OCI-LY7 (cell line): ENCODE results near the gene CR1L. TPM values are rescaled to one million over a fixed set of nuclear protein-coding genes. Genes with fewer than 3 reads are reported as not detected.

Experiments used
- BruUV-seq: library from RNA; stranded (reverse); fragments of 400-500 nt; replicated peaks from 2 replicates; lab custom pipeline; 2021; lab: Mats Ljungman, UMichigan
- CTCF ChIA-PET: fragments of 300-600 bp; sonication (Branson Sonifier 250); formaldehyde crosslinking; loops from one replicate; lab custom pipeline; 2022; ENCODE audit warnings: antibody characterized with exemption; ENCODE audit not compliant: unreplicated experiment; lab: Charles Lee
- POLR2A ChIA-PET: fragments of 300-600 bp; sonication (Branson Sonifier 250); formaldehyde crosslinking; loops from one replicate; lab custom pipeline; 2022; ENCODE audit warnings: antibody characterized with exemption; lab: Charles Lee
- DNase-seq: peaks from one replicate; pipeline ENCODE4 v3.0.0-alpha.2; 2015; ENCODE audit warnings: low spot score
- H2AFZ ChIP-seq: fragments of 200-600 bp; sonication (generic), shearing (Covaris generic); 2 replicates; pipeline ENCODE4 v1.6.1; 2014; ENCODE audit warnings: mild to moderate bottlenecking, antibody characterized with exemption, low read length, moderate library complexity
- H3K27ac ChIP-seq: fragments of 200-600 bp; sonication (generic); 2 replicates; pipeline ENCODE4 v1.5.1; 2014; ENCODE audit warnings: mixed run types, low read depth, mild to moderate bottlenecking, moderate library complexity, low read length, inconsistent platforms; ENCODE audit not compliant: poor library complexity, severe bottlenecking
- H3K36me3 ChIP-seq: fragments of 200-600 bp; sonication (generic); 2 replicates; pipeline ENCODE4 v1.6.1; 2014; ENCODE audit warnings: mild to moderate bottlenecking, antibody characterized with exemption, low read length, moderate library complexity, mixed read lengths; ENCODE audit not compliant: insufficient read depth
- H3K4me1 ChIP-seq: fragments of 200-600 bp; sonication (generic); 2 replicates; pipeline ENCODE4 v1.5.1; 2014; ENCODE audit warnings: mild to moderate bottlenecking, low read length; ENCODE audit not compliant: insufficient read depth, poor library complexity, severe bottlenecking
- H3K4me2 ChIP-seq: fragments of 200-600 bp; sonication (generic); 2 replicates; pipeline ENCODE4 v1.6.1; 2014; ENCODE audit warnings: mild to moderate bottlenecking, low read length
- H3K4me3 ChIP-seq: fragments of 200-600 bp; sonication (generic); 2 replicates; pipeline ENCODE4 v1.5.1; 2014; ENCODE audit warnings: mild to moderate bottlenecking, low read depth, low read length; ENCODE audit not compliant: poor library complexity, severe bottlenecking
- H3K79me2 ChIP-seq: fragments of 200-600 bp; sonication (generic); 2 replicates; pipeline ENCODE4 v1.6.1; 2016; ENCODE audit warnings: low read depth, mild to moderate bottlenecking, low read length, moderate library complexity, mixed read lengths; ENCODE audit not compliant: insufficient read depth
- H3K9me2 ChIP-seq: fragments of 200-600 bp; sonication (generic); 2 replicates; pipeline ENCODE4 v1.6.1; 2016; ENCODE audit warnings: mild to moderate bottlenecking, low read length, mixed read lengths; ENCODE audit not compliant: insufficient read depth
- H3K9me3 ChIP-seq: fragments of 200-600 bp; sonication (generic); 2 replicates; pipeline ENCODE4 v1.6.1; 2014; ENCODE audit warnings: mild to moderate bottlenecking, mixed run types, low read length, mixed read lengths
- H4K20me1 ChIP-seq: fragments of 200-600 bp; sonication (generic); 2 replicates; pipeline ENCODE4 v1.6.1; 2014; ENCODE audit warnings: mild to moderate bottlenecking, antibody characterized with exemption, low read length, moderate library complexity, mixed read lengths; ENCODE audit not compliant: insufficient read depth
- CTCF ChIP-seq: fragments of 200-600 bp; sonication (generic); conservative IDR thresholded peaks from 2 replicates; pipeline ENCODE4 v1.5.1; 2014; ENCODE audit warnings: mild to moderate bottlenecking, antibody characterized with exemption, low read length, moderate library complexity, mixed read lengths
- EZH2phosphoT487 ChIP-seq: fragments of 200-600 bp; sonication (generic); IDR thresholded peaks from 2 replicates; pipeline ENCODE4 v1.6.1; 2018; ENCODE audit warnings: low read depth, borderline replicate concordance, mild to moderate bottlenecking, mixed run types, antibody characterized with exemption, low read length, moderate library complexity, mixed read lengths
- intact Hi-C: fragments of 100-400 bp; cut with micrococcal nuclease; formaldehyde crosslinking; loops from one replicate; pipeline ENCODE4 v1.10.0; 2022; ENCODE audit not compliant: unreplicated experiment
- total RNA-seq, 2 experiments: library from RNA; depleted of rRNA in 1 of 2; stranded (reverse); fragments of >200 nt in 1 of 2; shearing (Covaris generic) in 1 of 2; gene quantifications; 2 replicates each; pipeline ENCODE4 v1.2.3, GENCODE V29; 2014 to 2022

Gene CR1L
- total RNA-seq, 2 experiments from 2014 or later = not detected

DNA sequence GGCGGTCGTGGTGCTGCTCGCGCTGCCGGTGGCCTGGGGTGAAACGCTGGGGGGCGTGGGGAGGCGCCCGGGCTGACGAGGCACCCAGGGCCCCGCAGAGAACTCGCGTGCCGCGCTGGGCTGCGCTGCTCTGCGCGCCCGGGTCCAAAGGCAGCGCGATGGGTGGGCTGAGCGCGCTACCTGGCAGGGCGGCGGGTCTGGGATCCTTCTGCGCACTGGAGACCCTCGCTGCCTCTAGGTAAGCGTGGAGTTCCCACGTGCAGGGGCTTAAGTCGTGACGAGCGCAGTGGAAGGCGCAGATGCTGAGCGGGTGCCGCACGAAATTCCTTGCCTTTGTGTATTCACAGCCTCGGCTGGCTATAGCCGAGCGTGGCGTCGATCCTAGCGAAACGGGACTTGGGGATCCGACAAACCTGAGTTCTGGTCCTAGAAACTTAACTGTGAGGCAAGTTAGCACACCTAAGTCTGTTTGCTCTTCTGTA is 24.6 kb downstream of the CR1L start:
- H3K9me2 ChIP-seq = no peaks in the 10 kb centered on the region
- no peak for TF ChIP-seq EZH2phosphoT487
- TF ChIP-seq CTCF = no peak
- no peaks in the 10 kb centered on the region for H4K20me1 ChIP-seq
- intact Hi-C loops = no loop called here
- H3K79me2 ChIP-seq = no peaks in the 10 kb centered on the region
- no peaks in the 10 kb centered on the region for H3K36me3 ChIP-seq
- H3K4me3 ChIP-seq = no peak overlapping the region
- no peak overlapping the region for H3K4me2 ChIP-seq
- H3K4me1 ChIP-seq = peaks cover 12% of the 10 kb centered on the region
- H2AFZ ChIP-seq = no peak overlapping the region
- ChIA-PET CTCF (no interaction called here), POLR2A (no interaction called here)
- H3K9me3 ChIP-seq = no peaks in the 10 kb centered on the region
- no peak overlapping the region for H3K27ac ChIP-seq
- no peak for DNase-seq
- no TSS peak for BruUV-seq

- no peak overlapping the region for H3K27ac ChIP-seq
- BruUV-seq = no TSS peak
- H2AFZ ChIP-seq = no peak overlapping the region
- H4K20me1 ChIP-seq = no peaks in the 10 kb centered on the region
- intact Hi-C loops = no loop called here
- no peak overlapping the region for H3K4me3 ChIP-seq
- H3K9me2 ChIP-seq = no peaks in the 10 kb centered on the region
- DNase-seq = peak; percentile 2
- H3K4me1 ChIP-seq = peaks cover 12% of the 10 kb centered on the region
- TF ChIP-seq CTCF (no peak), EZH2phosphoT487 (no peak)
- POLR2A ChIA-PET = no interaction called here
- CTCF ChIA-PET = no interaction called here
- H3K9me3 ChIP-seq = no peaks in the 10 kb centered on the region
- no peaks in the 10 kb centered on the region for H3K36me3 ChIP-seq
- no peaks in the 10 kb centered on the region for H3K79me2 ChIP-seq
- H3K4me2 ChIP-seq = no peak overlapping the region
These were observed 25.3 kb downstream of the CR1L start for GRCh38 chr1:207670192-207670591.

DNA sequence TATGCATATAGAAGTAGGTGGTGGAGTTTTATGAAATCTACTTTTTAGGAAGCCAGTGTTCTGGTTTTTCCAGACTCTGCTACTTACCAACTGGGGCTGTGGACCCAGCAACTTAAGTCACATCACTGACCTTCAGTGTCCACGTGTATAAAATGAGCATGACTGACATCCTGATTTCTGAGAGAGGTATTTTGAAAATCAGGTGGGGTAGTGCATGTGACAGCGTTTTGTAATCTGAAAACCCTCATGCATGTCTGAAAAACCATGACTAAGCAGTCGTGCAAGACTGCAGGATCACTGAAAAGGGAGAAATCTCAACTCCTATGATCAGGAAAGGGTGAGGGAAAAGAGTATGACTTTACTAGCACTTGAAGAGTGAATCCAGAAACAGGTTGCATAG is 26.1 kb downstream of the CR1L start:
- POLR2A ChIA-PET = no interaction called here
- H3K4me3 ChIP-seq = no peak overlapping the region

More for the DNA sequence above, 26.1 kb downstream of the CR1L start:
- BruUV-seq = no TSS peak
- Histone ChIP-seq H3K27ac (no peak overlapping the region), H3K4me2 (no peak overlapping the region), H3K36me3 (no peaks in the 10 kb centered on the region), H3K4me1 (peaks cover 12% of the 10 kb centered on the region), H2AFZ (no peak overlapping the region), H4K20me1 (no peaks in the 10 kb centered on the region), H3K9me3 (no peaks in the 10 kb centered on the region), H3K9me2 (no peaks in the 10 kb centered on the region), H3K79me2 (no peaks in the 10 kb centered on the region)
- CTCF ChIA-PET = no interaction called here
- intact Hi-C loops = no loop called here
- TF ChIP-seq EZH2phosphoT487 = no peak
- TF ChIP-seq CTCF = no peak
- no peak for DNase-seq
